Gastroesophageal sphincter (tissue), 4 donors: ENCODE results near the gene UBAP1L. TPM values are rescaled to one million over a fixed set of nuclear protein-coding genes. Genes with fewer than 3 reads are reported as not detected.
A peak's percentile ranks its signal among the peaks of the same experiment; 100 is the strongest.

Experiments
- ATAC-seq: fragments of 150-250 bp; one replicate; pipeline ENCODE4 v1.9.1; 2016; ENCODE audit warnings: mild to moderate bottlenecking, moderate library complexity
- H3K27ac ChIP-seq, 4 donors: fragments of 200-600 bp; sonication (generic) in 3 of 4; 1 replicate in 3 of 4; 2 replicates in 1 of 4; pipeline ENCODE4 v1.5.1; 2016 to 2019
- H3K27me3 ChIP-seq: fragments of 200-600 bp; sonication (generic); one replicate; pipeline ENCODE4 v1.5.1; 2019
- H3K36me3 ChIP-seq, 2 donors: fragments of 200-600 bp; sonication (generic); one replicate each; pipeline ENCODE4 v1.5.1; 2019; ENCODE audit warnings: control low read depth in 1 of 2
- H3K4me1 ChIP-seq, 3 donors: fragments of 200-600 bp; sonication (generic); 1 replicate in 2 of 3; 2 replicates in 1 of 3; pipeline ENCODE4 v1.5.1; 2016 to 2019; ENCODE audit warnings: control low read depth in 2 of 3
- H3K4me3 ChIP-seq, 2 donors: fragments of 200-600 bp; sonication (generic); one replicate each; pipeline ENCODE4 v1.5.1; 2019; ENCODE audit warnings: mild to moderate bottlenecking in 1 of 2, moderate library complexity in 1 of 2
- H3K9me3 ChIP-seq, 3 donors: fragments of 200-600 bp; sonication (generic); one replicate each; pipeline ENCODE4 v1.5.1; 2017 to 2019; ENCODE audit warnings: control low read depth in 2 of 3
- CTCF ChIP-seq, 4 experiments: fragments of 200-600 bp in 2 of 4; fragments of 450-650 bp in 2 of 4; sonication (generic) in 1 of 4; IDR thresholded peaks; one replicate each; pipeline ENCODE4 v1.5.1; 2017 to 2019; ENCODE audit warnings: antibody characterized with exemption in 4 of 4, mild to moderate bottlenecking in 2 of 4, moderate library complexity in 2 of 4
- EP300 ChIP-seq: sonication (generic); formaldehyde crosslinking; IDR thresholded peaks from one replicate; pipeline ENCODE4 v1.6.1; 2017; ENCODE audit warnings: antibody characterized with exemption, mild to moderate bottlenecking
- POLR2A ChIP-seq, 2 donors: fragments of 450-650 bp; IDR thresholded peaks; one replicate each; pipeline ENCODE4 v1.6.1; 2017; ENCODE audit warnings: antibody characterized with exemption in 2 of 2, mild to moderate bottlenecking in 2 of 2, moderate library complexity in 1 of 2
- POLR2AphosphoS5 ChIP-seq: sonication (generic); formaldehyde crosslinking; IDR thresholded peaks from one replicate; pipeline ENCODE4 v1.6.1; 2017; ENCODE audit warnings: antibody characterized with exemption
- WGBS, 2 donors: methylation state at CpG; one replicate each; pipeline ENCODE4 v1.1.5; 2018; ENCODE audit warnings: low coverage in 1 of 2; 5-methylcytosine and 5-hydroxymethylcytosine counted together
- total RNA-seq, 4 donors: library from RNA; depleted of rRNA; stranded (reverse); fragments of >200 nt; gene quantifications; one replicate each; pipeline ENCODE4 v1.1.0, GENCODE V29; 2016

Gene UBAP1L
- total RNA-seq, 4 donors from 2014 or later, result 0.12 to 7.5 (median 3.0) TPM

DNA sequence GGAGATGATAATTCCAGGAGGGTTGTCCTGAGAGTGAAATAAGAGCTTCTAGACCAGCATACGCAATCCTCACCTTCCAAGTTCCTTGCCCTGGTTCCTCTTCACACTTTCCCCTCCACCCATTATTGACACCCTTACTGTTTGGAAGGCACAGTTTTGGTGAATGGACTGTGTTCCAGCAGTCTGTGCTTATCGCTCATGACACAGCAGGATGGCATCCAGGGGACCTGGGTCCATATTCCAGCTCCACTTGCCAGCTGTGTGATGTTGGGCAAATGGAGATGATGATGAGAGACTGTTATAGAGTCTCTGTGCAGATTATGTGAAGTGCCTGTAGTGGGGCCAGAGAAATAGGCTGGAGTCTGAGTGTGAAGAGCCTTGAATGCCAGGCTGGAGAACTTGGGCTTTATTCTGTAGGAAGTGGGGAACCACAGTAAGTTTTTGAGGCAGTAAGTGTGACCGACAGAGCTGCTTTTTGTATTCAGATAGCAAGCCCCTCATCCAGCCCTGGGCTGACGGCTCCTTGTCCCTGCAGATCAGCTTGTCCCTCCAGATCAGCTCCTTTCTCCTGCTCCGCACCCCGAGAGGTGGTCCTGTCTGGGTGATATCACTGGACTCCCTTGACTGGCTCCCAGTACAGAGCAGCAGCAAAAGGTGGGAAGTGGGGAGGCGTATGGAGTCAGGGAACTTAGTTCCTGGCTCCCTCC lies 30.3 kb downstream of the UBAP1L start:
- Histone ChIP-seq H3K36me3 (no peaks in the 10 kb centered on the region), H3K27me3 (no peaks in the 10 kb centered on the region), H3K4me3 (no peak overlapping the region), H3K27ac (peak overlapping the region; percentile 88 to 98 (median 90)), H3K4me1 (peaks cover 13 to 96% (median 55%) of the 10 kb centered on the region in 3 donors), H3K9me3 (no peaks in the 10 kb centered on the region)
- 81 to 86% methylated on average over 3 of the region's 7 CpGs for WGBS, 2 donors
- ATAC-seq, result no peak
- no peak for TF ChIP-seq CTCF (IDR thresholded peaks at IDR 0.05)
- TF ChIP-seq POLR2AphosphoS5, result no peak
- TF ChIP-seq EP300, result no peak
- no peak for TF ChIP-seq POLR2A (IDR thresholded peaks at IDR 0.05)

DNA sequence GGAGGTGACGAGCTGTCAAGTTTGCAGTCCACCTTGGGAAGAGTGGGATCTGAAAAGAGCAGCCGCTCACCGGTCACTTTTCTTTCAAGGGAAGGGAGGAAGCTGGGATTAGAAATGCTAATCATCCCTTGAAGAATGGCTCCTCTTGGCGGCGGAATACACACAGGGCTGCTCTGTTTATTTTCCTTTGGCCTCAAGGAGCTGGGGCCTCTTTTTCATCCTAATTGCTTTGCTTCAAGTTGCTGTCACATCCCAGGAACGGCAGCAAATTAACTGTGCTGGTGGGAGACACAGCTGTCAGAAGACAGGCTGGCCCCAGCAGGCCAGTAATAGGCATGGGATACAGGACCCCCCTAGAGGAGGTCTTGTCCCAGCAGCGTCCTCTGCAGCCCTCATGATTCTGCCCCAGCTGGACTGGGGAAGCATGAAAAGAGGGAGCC lies 31.7 kb downstream of the UBAP1L start:
- WGBS, 2 donors, result 0 to 4% methylated on average over 5 to 6 of the region's 7 CpGs
- peak in 3 of 4 experiments; percentile 49 to 68 (median 62) for TF ChIP-seq CTCF (IDR thresholded peaks at IDR 0.05)
- TF ChIP-seq POLR2AphosphoS5, result no peak
- Histone ChIP-seq H3K27ac (peak overlapping the region; percentile 51 to 89 (median 84)), H3K4me1 (peaks cover 11 to 87% (median 47%) of the 10 kb centered on the region in 3 donors), H3K4me3 (no peak overlapping the region), H3K27me3 (no peaks in the 10 kb centered on the region), H3K9me3 (no peaks in the 10 kb centered on the region), H3K36me3 (no peaks in the 10 kb centered on the region)
- no peak for ATAC-seq

DNA sequence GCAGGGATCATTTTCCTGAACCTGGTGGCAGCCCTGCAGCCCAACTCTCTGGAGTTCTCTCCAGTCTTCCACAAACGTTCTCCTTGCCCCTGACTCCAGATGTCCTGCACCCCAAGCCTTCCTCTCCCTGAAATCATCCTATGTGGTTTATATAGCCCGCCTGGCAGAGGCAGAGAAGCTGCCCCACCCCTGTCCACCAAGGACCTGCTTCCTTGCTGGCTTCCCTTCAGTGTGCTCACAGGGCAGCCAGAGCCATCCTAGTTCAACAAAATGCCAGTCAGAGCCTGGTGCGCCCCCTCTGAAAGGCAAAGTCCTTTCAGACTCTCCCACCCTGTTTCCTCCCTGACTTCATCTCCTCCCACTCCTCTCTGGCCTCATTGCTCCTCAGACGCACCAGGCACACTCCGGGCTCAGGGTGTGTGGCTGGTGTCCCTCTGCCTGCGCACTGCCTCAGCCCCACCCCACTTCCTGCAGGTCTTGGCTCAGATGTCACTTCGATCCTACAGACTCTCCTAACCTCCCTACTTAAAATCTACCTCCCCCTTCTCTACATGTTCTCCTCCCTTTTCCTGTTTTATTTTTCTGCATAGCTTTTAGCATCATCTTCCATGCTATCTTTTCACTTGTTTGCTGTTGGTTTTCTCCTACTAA lies 32.6 kb downstream of the UBAP1L start:
- ATAC-seq, result no peak
- H3K4me1 ChIP-seq, result peaks cover 11 to 87% (median 43%) of the 10 kb centered on the region in 3 donors
- no peaks in the 10 kb centered on the region for H3K9me3 ChIP-seq
- no peak for TF ChIP-seq POLR2A (IDR thresholded peaks at IDR 0.05)
- no peak for TF ChIP-seq CTCF (IDR thresholded peaks at IDR 0.05)
- no peak for TF ChIP-seq POLR2AphosphoS5
- TF ChIP-seq EP300, result no peak
- H3K27ac ChIP-seq, result peak overlapping the region; percentile 51 to 89 (median 84)
- peaks cover 3% of the 10 kb centered on the region for H3K27me3 ChIP-seq
- 20 to 23% methylated on average over 1 to 6 of the region's 7 CpGs for WGBS, 2 donors
- H3K36me3 ChIP-seq, result no peaks in the 10 kb centered on the region
- H3K4me3 ChIP-seq, result no peak overlapping the region

- Histone ChIP-seq H3K4me3 (no peak overlapping the region), H3K36me3 (no peaks in the 10 kb centered on the region), H3K27ac (peak overlapping the region; percentile 51 to 89 (median 84)), H3K4me1 (peaks cover 11 to 87% (median 36%) of the 10 kb centered on the region in 3 donors), H3K27me3 (peaks cover 9% of the 10 kb centered on the region), H3K9me3 (no peaks in the 10 kb centered on the region)
- ATAC-seq, result no peak
- 75% methylated on average over 2 to 3 of the region's 5 CpGs for WGBS, 2 donors
- TF ChIP-seq CTCF (IDR thresholded peaks at IDR 0.05) (no peak), EP300 (no peak), POLR2AphosphoS5 (no peak), POLR2A (IDR thresholded peaks at IDR 0.05) (no peak)
Measured at GRCh38 chr15:65081758-65082157, 33.2 kb downstream of the UBAP1L start.
